Keratinocyte (primary cell): ENCODE measurements around the gene ATG9B. TPM values are rescaled to one million over a fixed set of nuclear protein-coding genes. Genes with fewer than 3 reads are reported as not detected.

Experiments
- DNase-seq: peaks from one replicate; pipeline ENCODE4 v3.0.0-alpha.2; 2011; ENCODE audit warnings: low read depth, missing footprints, low spot score
- FAIRE-seq: peaks from 2 replicates; lab custom pipeline; 2011; peaks lifted over from hg19 to GRCh38; lab: Jason Lieb, UNC
- H2AFZ ChIP-seq: 2 replicates; pipeline ENCODE4 v1.6.0; 2012; ENCODE audit warnings: low read length, control low read depth, inconsistent platforms; ENCODE audit not compliant: control insufficient read depth
- H3K27ac ChIP-seq: 2 replicates; pipeline ENCODE4 v1.5.1; 2011; ENCODE audit warnings: low read length; ENCODE audit not compliant: control insufficient read depth, insufficient read depth
- H3K27me3 ChIP-seq: 3 replicates; pipeline ENCODE4 v1.6.0; 2011; ENCODE audit warnings: low read length; ENCODE audit not compliant: control insufficient read depth, insufficient read depth; ENCODE audit errors: extremely low read depth
- H3K36me3 ChIP-seq, 2 experiments: 2 replicates in 1 of 2; 3 replicates in 1 of 2; pipeline ENCODE4 v1.5.1; 2011; ENCODE audit warnings: low read length in 2 of 2, mild to moderate bottlenecking in 1 of 2; ENCODE audit not compliant: control insufficient read depth in 2 of 2, insufficient read depth in 2 of 2; ENCODE audit errors: extremely low read depth in 1 of 2
- H3K4me1 ChIP-seq: 3 replicates; pipeline ENCODE4 v1.5.1; 2011; ENCODE audit warnings: low read length; ENCODE audit not compliant: control insufficient read depth, insufficient read depth; ENCODE audit errors: extremely low read depth
- H3K4me2 ChIP-seq: 3 replicates; pipeline ENCODE4 v1.6.0; 2011; ENCODE audit warnings: low read depth, low read length; ENCODE audit not compliant: control insufficient read depth, insufficient read depth; ENCODE audit errors: extremely low read depth
- H3K4me3 ChIP-seq, 3 experiments: fragments of 200-600 bp in 1 of 3; sonication (generic) in 1 of 3; 2 replicates in 2 of 3; 3 replicates in 1 of 3; pipeline ENCODE4 v1.5.1; 2011 to 2016; ENCODE audit warnings: low read length in 3 of 3, mild to moderate bottlenecking in 3 of 3, control low read depth in 2 of 3, inconsistent platforms in 1 of 3, low read depth in 1 of 3, mixed read lengths in 1 of 3, mixed run types in 1 of 3, moderate library complexity in 1 of 3; ENCODE audit not compliant: control insufficient read depth in 2 of 3, insufficient read depth in 2 of 3; ENCODE audit errors: extremely low read depth in 1 of 3
- H3K79me2 ChIP-seq: 2 replicates; pipeline ENCODE4 v1.6.0; 2012; ENCODE audit warnings: low read length; ENCODE audit not compliant: control insufficient read depth, insufficient read depth
- H3K9ac ChIP-seq: 3 replicates; pipeline ENCODE4 v1.6.0; 2011; ENCODE audit warnings: low read length; ENCODE audit not compliant: control insufficient read depth, insufficient read depth; ENCODE audit errors: extremely low read depth
- H3K9me1 ChIP-seq: 3 replicates; pipeline ENCODE4 v1.6.0; 2011; ENCODE audit warnings: low read length; ENCODE audit not compliant: control insufficient read depth, insufficient read depth; ENCODE audit errors: extremely low read depth
- H3K9me3 ChIP-seq: 2 replicates; pipeline ENCODE4 v1.5.1; 2012; ENCODE audit warnings: low read depth, low read length; ENCODE audit not compliant: control insufficient read depth
- H4K20me1 ChIP-seq: 3 replicates; pipeline ENCODE4 v1.6.0; 2011; ENCODE audit warnings: low read length; ENCODE audit not compliant: control insufficient read depth, insufficient read depth; ENCODE audit errors: extremely low read depth
- EZH2 ChIP-seq: IDR thresholded peaks from one replicate; pipeline ENCODE4 v1.6.1; 2012; ENCODE audit warnings: inconsistent platforms, mild to moderate bottlenecking, low read length, moderate library complexity
- dilution Hi-C: fragments of 300-500 bp; cut with MboI; formaldehyde crosslinking; loops from one replicate; pipeline ENCODE4 v1.7.0; 2020; ENCODE audit warnings: low sequenced_read_pairs; ENCODE audit not compliant: extremely low pct_ligation_motif_present
- polyA plus RNA-seq, 5 experiments: library from polyadenylated mRNA; depleted of rRNA in 3 of 5; stranded (reverse) in 3 of 5; stranded (forward) in 1 of 5; unstranded in 1 of 5; fragments of >200 nt; gene quantifications; 1 replicate in 1 of 5; 2 replicates in 3 of 5; 3 replicates in 1 of 5; pipeline versions ENCODE4 v1.2.1 to v1.2.3, GENCODE V29; 2011 to 2012; ENCODE audit warnings: missing spikeins in 2 of 5, low read depth in 1 of 5, low replicate concordance in 1 of 5
- TF ChIP-seq, protein P1 (sequence below), 3 experiments: IDR thresholded peaks in 1 of 3; conservative IDR thresholded peaks in 1 of 3; optimal IDR thresholded peaks in 1 of 3; 2 replicates in 2 of 3; 3 replicates in 1 of 3; pipeline versions ENCODE3 to v1.5.1; 2011; ENCODE audit warnings: low read length in 3 of 3, mild to moderate bottlenecking in 3 of 3, moderate library complexity in 2 of 3, control low read depth in 1 of 3, inconsistent platforms in 1 of 3; ENCODE audit not compliant: insufficient read depth in 2 of 3; ENCODE audit errors: extremely low read depth in 1 of 3

Gene ATG9B
- polyA plus RNA-seq, 1 donor (not counting 4 experiments of a cell fraction or from before 2014, with no cell fraction given) = 0.12 TPM

DNA sequence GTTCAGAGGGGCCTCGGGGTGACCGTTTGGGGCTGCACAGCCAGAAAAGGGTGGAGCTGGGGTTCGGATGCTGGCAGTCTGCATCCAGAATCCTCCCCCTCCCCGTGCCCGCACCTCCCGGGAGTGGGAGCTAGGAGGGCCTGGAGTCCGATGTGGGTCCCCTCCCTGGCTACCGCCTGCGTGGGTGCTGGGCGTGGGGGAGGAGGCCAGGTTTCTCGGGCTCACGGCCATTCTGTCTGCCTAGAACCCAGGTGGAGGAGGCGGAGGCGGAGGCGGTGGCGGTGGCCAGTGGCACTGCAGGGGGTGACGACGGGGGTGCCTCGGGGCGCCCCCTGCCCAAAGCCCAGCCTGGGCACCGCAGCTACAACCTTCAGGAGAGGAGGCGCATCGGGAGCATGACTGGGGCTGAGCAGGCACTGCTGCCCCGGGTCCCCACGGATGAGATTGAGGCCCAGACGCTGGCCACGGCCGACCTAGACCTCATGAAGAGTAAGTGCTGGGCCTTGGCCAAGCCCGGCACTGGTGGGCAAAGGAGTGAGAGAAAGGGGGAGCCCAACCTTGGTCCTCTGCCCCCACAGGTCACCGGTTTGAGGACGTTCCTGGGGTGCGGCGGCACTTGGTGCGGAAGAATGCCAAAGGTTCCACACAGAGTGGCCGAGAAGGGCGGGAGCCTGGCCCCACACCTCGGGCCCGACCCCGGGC is 42.1 kb upstream of the ATG9B start:
- Histone ChIP-seq H3K27ac (no peak overlapping the region), H3K4me1 (peaks cover 18% of the 10 kb centered on the region), H3K4me2 (no peak overlapping the region), H4K20me1 (peaks cover 3% of the 10 kb centered on the region), H3K27me3 (no peaks in the 10 kb centered on the region), H3K9me3 (no peaks in the 10 kb centered on the region), H3K9ac (no peak overlapping the region), H3K4me3 (no peak overlapping the region), H3K9me1 (peaks cover 4% of the 10 kb centered on the region), H3K79me2 (peaks cover 18% of the 10 kb centered on the region), H2AFZ (no peak overlapping the region), H3K36me3 (peaks cover 35 to 40% of the 10 kb centered on the region in 2 experiments)
- DNase-seq (no peak), FAIRE-seq (no peak)
- TF ChIP-seq EZH2 = no peak
- TF ChIP-seq, protein P1, sequence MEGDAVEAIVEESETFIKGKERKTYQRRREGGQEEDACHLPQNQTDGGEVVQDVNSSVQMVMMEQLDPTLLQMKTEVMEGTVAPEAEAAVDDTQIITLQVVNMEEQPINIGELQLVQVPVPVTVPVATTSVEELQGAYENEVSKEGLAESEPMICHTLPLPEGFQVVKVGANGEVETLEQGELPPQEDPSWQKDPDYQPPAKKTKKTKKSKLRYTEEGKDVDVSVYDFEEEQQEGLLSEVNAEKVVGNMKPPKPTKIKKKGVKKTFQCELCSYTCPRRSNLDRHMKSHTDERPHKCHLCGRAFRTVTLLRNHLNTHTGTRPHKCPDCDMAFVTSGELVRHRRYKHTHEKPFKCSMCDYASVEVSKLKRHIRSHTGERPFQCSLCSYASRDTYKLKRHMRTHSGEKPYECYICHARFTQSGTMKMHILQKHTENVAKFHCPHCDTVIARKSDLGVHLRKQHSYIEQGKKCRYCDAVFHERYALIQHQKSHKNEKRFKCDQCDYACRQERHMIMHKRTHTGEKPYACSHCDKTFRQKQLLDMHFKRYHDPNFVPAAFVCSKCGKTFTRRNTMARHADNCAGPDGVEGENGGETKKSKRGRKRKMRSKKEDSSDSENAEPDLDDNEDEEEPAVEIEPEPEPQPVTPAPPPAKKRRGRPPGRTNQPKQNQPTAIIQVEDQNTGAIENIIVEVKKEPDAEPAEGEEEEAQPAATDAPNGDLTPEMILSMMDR (optimal IDR thresholded peaks at IDR 0.05 in 1 of 3, IDR thresholded peaks at IDR 0.05 in 1 of 3, conservative IDR thresholded peaks at IDR 0.05 in 1 of 3; ENCODE audit: extremely low read depth in 1 of 3, insufficient read depth in 2 of 3, low read length in 3 of 3) = no peak
- dilution Hi-C loops = no loop called here

DNA sequence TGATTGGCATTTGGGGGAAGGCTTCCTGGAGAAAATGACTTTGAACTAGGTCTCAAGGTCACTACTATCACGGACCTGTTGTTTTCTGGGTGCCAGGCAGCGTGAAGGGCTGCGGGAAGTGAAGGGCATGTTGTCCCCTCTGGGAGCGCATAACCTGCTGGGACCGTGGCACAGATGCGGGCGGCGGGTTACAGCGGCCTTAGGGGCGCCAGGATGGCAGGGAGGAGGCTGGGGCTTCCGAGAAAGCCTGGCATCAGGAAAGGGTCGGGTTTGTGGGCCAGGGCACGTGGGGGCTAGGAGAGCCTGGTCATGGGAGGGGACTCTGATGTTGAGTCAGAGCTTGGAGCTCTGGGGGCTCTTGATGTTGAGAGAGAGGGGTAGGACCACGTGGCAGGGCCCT is 41.2 kb upstream of the ATG9B start:
- peaks cover 3% of the 10 kb centered on the region for H4K20me1 ChIP-seq
- H3K9ac ChIP-seq = no peak overlapping the region
- H2AFZ ChIP-seq = no peak overlapping the region
- no peak for TF ChIP-seq EZH2
- TF ChIP-seq, protein P1 (optimal IDR thresholded peaks at IDR 0.05 in 1 of 3, IDR thresholded peaks at IDR 0.05 in 1 of 3, conservative IDR thresholded peaks at IDR 0.05 in 1 of 3; ENCODE audit: extremely low read depth in 1 of 3, insufficient read depth in 2 of 3, low read length in 3 of 3) = no peak
- H3K4me3 ChIP-seq = no peak overlapping the region
- H3K36me3 ChIP-seq = peaks cover 32 to 35% of the 10 kb centered on the region in 2 experiments
- peaks cover 22% of the 10 kb centered on the region for H3K4me1 ChIP-seq
- H3K27ac ChIP-seq = no peak overlapping the region
- H3K27me3 ChIP-seq = no peaks in the 10 kb centered on the region
- H3K9me3 ChIP-seq = no peaks in the 10 kb centered on the region
- DNase-seq = no peak
- dilution Hi-C loops = no loop called here
- H3K4me2 ChIP-seq = no peak overlapping the region
- peaks cover 26% of the 10 kb centered on the region for H3K79me2 ChIP-seq
- no peak for FAIRE-seq
- H3K9me1 ChIP-seq = peaks cover 4% of the 10 kb centered on the region
